HK-2 (cell line): Measurements from ENCODE around the gene DEPDC1.
"Not testable (repeated sequence)": the region's sequence is repeated elsewhere in the genome, so short reads cannot be mapped to it uniquely, and the experiment has no call there.

Experiments used
- DNase-seq: peaks from one replicate; pipeline ENCODE4 v3.0.0-alpha.2; 2018; ENCODE audit not compliant: unreplicated experiment

Gene DEPDC1

GRCh38 chr1:68496680-68497357 lies at the start of gene DEPDC1:
TSS of gene DEPDC1 (minus strand) at chr1:68497082. CDS start at chr1:68496999, 83 bp downstream.
- DNase-seq = peak; percentile 98

GRCh38 chr1:68544651-68545050 lies 47.8 kb upstream of the DEPDC1 start:
- DNase-seq = no peak

- DNase-seq = peak; percentile 21
These were observed 45.7 kb upstream of the DEPDC1 start for GRCh38 chr1:68542586-68542985.

- DNase-seq = no peak
These were observed 42.1 kb upstream of the DEPDC1 start for GRCh38 chr1:68538941-68539340.

GRCh38 chr1:68528243-68528642 lies 31.4 kb upstream of the DEPDC1 start:
- DNase-seq = no peak

- no peak for DNase-seq
These were observed 28.9 kb upstream of the DEPDC1 start for GRCh38 chr1:68525781-68526180.

GRCh38 chr1:68521286-68521685 lies 24.4 kb upstream of the DEPDC1 start:
- DNase-seq = no peak

GRCh38 chr1:68516066-68516465 lies 19.2 kb upstream of the DEPDC1 start:
- DNase-seq = no peak

GRCh38 chr1:68511254-68511653 lies 14.4 kb upstream of the DEPDC1 start:
- DNase-seq = no peak

- no peak for DNase-seq
These were observed 9.5 kb upstream of the DEPDC1 start for GRCh38 chr1:68506386-68506785.

- DNase-seq = no peak
These were observed 6.2 kb upstream of the DEPDC1 start for GRCh38 chr1:68503085-68503484.

GRCh38 chr1:68497358-68497698 lies 446 bp upstream of the DEPDC1 start:
- no peak for DNase-seq

- DNase-seq = peak; percentile 8
These were observed 758 bp downstream of the DEPDC1 start for GRCh38 chr1:68495968-68496679.

GRCh38 chr1:68495532-68495931 lies 1.4 kb downstream of the DEPDC1 start:
- no peak for DNase-seq

GRCh38 chr1:68493193-68493592 lies 3.7 kb downstream of the DEPDC1 start:
- DNase-seq = no peak

- not testable (repeated sequence) for DNase-seq
These were observed 4.6 kb downstream of the DEPDC1 start for GRCh38 chr1:68492255-68492654.

GRCh38 chr1:68490046-68490651 lies 6.7 kb downstream of the DEPDC1 start:
- DNase-seq = no peak

GRCh38 chr1:68485431-68486022 lies 11.4 kb downstream of the DEPDC1 start:
- no peak for DNase-seq

GRCh38 chr1:68484618-68485017 lies 12.3 kb downstream of the DEPDC1 start:
- no peak for DNase-seq

GRCh38 chr1:68481041-68481440 lies 15.8 kb downstream of the DEPDC1 start:
- no peak for DNase-seq

GRCh38 chr1:68479501-68479900 lies 17.4 kb downstream of the DEPDC1 start:
- peak; percentile 20 for DNase-seq

GRCh38 chr1:68478662-68479061 lies 18.2 kb downstream of the DEPDC1 start:
- no peak for DNase-seq

GRCh38 chr1:68476626-68477025 lies 20.3 kb downstream of the DEPDC1 start:
- not testable (repeated sequence) for DNase-seq
